HG03575 (cell line): ENCODE data around the gene MYLK.

ENCODE experiments used
- ATAC-seq: cut with Tn5 transposase; IDR thresholded peaks from one replicate; pipeline ENCODE4 v1.9.1; 2021; ENCODE audit not compliant: unreplicated experiment, insufficient number of reproducible peaks, low FRiP score; ENCODE audit errors: extremely low read depth

The MYLK gene

DNA sequence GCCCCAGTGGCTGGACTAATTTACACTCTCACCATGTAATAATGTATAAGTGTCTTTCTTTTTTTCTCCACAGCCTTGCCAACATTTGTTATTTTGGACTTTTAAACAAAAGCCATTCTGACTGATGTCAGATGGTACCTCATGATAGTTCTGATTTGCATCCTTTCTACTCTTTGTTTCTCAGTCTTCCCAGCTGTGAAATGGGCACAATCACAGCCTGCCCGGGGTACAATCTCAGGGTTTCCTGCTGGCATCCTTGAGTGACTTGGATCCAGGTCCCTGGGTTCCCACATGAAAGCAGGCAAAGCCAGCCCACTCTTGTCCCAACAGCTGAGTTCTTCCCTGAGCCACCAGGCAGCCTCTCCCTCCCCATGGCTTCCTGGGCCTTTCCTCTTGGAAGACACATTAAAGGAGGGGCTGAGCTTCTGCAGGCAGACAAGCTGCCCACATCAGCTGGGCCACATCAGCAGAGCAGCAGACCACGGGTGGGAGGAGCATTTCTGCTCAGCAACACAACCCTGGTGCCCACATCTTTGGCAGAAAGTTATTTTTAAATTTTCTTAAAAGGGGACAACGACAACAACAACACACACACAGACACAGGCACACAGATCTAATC lies 82.0 kb downstream of the MYLK start:
- no peak for ATAC-seq

GRCh38 chr3:123801474-123801873 lies 82.7 kb downstream of the MYLK start:
- no peak for ATAC-seq

DNA sequence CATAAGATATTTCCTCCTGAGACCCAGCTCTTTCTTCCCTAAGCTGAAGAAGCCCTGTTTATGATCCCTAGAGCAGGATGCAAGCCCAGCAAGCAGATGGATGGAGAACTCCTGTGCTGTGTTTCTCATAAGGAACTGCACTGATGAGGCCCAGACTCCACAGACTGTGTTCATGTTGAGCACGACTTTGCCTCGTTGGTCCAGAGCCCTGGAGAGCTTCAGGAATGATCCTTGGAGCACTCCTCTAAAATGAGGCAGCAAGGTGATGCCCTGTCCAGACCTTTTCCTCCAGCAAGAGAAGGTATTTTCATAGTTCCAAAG lies 83.8 kb downstream of the MYLK start:
- no peak for ATAC-seq

- no peak for ATAC-seq
Measured at GRCh38 chr3:123799544-123800361, 84.4 kb downstream of the MYLK start.

DNA sequence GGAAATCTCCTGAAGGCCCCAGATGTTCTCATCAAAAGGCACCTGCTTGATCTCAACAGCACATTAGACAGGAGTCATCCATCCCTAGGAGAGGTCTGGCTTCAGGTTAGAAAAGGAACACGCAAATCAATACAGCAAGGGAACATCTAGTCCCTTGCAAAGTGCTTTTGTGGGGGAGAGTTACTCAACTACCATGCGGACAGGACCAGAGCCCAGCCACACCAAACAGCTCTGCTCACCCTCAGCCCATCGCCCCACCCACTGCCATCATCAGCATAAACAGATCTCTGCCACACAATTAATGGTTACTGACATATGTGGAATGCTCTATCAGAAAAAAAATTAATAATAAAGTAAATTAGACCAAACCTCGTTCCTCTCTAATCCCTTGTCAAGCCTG lies 85.6 kb downstream of the MYLK start:
- no peak for ATAC-seq

DNA sequence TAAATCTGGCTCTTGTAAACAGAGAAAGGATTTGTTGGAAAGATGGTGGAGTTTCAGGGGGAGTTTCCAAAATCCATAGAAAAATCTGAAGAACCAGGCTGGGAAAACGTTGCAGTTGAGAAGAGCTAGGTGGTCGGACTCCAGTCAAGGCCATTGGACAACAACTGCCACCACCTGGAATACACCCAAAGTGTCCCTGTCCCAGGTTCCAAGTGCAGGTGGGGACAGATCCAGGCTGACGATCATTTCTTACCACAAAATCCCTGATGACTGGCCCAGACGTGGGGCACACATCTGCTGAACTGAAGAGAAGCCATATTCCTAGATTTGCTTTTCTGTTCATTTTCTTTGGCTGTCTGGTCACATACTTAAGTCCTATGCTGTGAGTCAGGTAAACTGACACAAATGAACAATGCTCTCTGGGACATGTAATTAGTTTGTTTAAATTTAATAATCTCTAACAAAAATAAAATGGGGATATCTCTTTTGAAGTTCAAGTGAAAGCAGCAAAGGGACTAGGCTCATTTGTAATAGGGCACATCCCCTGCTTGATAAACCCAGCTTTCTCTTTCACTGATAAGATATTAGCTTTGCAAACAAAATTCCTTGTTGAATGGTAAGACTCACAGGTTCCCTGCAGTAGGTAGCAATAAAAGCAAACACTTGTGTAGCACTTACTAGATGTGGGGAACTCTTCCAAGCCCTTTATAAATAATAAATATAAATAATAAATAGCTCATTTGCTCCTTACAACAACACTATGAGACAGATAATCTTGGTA lies 88.5 kb downstream of the MYLK start:
- ATAC-seq: no peak

DNA sequence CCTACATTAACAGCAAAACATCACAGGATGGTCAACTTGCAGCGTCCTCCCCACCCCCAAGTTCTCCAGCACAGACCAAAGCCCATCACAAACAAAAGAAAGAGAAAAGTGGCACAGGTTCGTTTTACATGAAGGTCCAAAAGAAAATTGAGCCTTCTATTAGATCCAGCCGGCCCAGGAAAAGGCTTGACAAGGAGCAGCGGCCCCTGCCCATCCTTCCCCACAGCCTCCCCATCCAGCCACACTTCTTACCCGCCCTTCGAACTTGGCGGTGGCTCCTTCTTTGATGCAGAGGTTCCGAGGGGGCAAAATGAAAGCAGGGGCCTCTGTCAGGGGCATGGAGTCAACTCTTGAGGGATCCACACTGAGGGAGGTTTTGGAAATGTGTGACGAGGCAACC lies 90.7 kb downstream of the MYLK start:
- no peak for ATAC-seq

DNA sequence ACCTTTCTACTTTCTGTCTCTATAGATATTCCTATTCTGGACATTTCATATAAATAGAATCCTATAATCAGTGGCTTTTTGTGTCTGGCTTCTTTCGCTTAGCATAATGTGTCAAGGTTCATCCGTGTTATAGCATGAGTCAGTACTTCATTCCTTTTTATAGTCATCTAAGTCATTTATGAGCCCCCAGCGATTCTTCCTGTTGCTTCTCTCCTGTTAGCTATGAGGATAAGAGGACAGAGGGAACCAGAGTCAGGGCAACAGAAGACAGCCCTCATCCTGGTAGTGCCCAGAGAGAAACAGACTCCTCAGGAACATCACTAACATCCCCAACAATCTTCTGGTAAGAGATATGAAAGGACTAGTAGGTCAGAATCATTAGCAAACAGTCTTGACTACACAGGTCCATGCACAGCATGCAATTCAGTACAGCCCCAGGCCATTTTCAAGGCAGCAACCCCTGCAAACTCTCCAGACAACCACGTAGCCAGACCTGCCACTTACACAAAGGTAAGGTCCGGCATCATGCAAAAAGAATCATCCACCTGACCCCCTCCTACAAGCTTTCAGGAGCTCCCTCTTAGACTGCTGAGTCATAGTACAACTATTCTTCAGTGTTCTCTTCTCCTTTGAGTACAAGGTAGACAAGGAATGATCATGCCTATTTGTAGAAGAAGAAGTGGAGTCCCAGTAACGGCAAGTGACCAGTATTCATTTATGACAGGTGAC lies 91.5 kb downstream of the MYLK start:
- ATAC-seq: no peak

- no peak for ATAC-seq
Measured at GRCh38 chr3:123791898-123792297, 92.2 kb downstream of the MYLK start.

GRCh38 chr3:123791417-123791816 lies 92.7 kb downstream of the MYLK start:
- ATAC-seq: no peak

DNA sequence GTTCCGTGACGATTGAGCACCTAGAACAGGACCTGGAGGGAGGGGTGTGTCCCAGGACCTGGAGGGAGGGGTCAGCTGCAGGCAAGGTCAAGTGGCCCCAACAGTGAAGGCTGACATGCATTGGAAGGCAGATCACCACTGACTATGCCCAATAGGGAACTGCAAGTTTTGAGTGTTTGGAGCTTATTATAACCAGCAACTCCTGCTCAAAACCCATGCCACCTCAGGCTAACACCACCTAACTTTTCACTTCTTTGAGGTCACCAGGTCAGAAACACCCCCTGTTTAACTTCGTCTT lies 93.1 kb downstream of the MYLK start:
- no peak for ATAC-seq

DNA sequence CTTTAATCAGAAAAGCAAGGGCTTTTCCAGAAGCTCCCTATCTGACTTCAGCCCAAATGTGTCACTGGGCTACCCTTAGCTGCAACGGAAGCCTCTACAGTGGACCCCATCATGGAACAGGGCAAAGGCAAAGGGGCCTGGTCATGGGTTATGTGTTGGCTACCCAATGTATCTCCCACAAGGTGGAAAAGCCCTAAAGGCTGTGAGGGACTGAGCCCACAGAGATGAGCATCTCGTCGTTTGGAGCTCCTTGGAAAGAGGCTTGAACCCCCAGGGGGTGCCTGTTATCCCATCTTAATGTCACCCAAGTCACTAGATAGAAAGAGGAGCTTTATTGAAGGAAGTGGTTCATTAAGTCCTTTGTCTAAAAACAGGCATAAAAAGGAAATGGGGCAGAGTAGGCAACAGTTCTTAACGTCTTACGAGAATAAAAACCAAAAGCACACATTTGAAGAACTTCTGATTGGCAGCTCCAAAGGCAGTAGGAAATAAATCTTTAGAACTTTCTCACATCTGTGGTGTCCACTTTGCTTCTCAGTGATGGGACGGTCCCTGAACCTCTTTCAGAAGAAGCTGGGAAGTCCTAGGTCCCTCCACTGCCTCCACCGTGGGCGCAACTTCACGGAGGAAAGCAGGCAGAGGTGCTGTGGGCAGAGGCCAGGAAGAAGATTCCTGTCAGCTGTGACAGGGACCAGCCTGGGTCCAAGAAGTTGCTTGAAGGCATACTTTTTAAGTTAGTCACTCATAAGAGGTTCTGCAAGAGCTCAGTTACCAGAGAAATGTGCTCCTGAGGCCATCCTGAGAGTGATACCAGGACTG lies 93.7 kb downstream of the MYLK start:
- no peak for ATAC-seq

DNA sequence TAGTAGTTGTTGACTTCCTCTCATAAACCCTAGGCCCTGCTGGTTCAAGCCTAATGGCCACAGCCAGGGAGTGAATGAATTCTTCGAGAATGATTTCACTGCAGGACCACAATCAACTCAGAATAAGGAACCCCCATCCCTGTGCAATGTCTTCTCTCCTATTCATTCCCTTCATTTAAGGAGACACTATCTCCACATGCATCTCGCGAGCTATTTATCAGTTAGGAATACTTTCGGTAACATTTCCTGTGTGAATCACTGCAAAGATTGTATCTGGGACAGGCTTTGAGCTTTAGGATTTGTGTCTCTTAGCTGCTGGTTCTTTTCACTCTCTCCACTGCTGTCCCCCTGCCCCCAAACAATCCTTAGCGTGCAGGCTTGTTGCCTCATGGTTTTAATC lies 94.4 kb downstream of the MYLK start:
- no peak for ATAC-seq

DNA sequence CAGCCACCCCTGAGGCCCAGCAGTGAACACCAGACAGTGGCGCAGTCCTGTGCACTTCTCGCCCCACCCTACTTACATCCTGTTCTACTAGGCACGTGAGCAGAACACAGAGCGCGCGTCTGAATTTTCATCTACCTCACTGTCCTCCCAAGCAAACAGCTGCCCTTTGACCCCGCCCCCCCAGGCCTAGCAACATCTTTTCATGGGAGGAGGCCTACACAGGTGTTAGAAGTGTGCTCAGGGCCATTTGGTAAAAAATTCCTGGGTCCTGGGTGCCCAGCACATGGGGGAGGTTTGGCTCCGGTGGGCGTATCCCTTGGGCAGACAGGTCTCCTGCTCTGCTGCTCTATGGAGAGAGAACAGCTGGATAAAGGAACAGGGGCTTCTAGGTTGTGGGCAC lies 95.0 kb downstream of the MYLK start:
- ATAC-seq: no peak

DNA sequence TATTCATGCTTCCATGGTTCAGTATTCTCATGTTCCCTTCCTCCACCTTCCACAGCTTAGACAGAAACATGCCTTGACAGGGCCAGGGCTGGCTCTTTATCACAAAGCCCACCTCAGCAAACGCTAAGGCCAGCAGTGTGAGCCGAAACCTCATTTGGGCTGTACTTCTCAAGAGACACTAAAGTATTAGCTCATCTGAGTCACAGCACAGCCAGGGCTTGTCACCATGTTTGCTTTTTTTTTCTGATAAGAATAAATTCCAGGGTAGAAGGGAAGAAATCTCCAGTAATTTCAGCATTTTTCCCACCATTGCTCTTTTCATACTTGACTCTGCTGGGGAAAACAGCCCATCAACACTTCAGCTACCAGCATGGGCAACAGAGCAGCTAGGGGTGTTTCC lies 95.4 kb downstream of the MYLK start:
- ATAC-seq: no peak

- ATAC-seq: no peak
Measured at GRCh38 chr3:123787133-123787532, 97.0 kb downstream of the MYLK start.

DNA sequence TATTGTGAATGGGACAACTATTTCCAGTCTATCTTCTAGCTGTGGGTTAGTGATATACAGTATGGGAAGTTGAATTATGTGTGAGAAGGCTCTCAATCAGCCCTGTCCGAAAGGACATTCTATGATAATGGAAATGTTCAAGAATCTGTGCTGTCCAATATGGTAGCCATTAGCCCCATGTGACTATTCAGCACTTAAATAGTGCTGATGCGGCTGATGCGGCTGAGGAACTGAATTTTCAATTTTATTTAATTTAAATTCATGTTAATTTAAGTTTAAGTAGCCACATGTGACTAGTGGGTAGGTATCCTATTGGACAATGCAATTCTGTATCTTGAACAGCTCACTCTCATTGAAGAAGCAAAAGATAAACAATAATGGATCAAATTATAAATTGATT lies 98.5 kb downstream of the MYLK start:
- ATAC-seq: no peak

DNA sequence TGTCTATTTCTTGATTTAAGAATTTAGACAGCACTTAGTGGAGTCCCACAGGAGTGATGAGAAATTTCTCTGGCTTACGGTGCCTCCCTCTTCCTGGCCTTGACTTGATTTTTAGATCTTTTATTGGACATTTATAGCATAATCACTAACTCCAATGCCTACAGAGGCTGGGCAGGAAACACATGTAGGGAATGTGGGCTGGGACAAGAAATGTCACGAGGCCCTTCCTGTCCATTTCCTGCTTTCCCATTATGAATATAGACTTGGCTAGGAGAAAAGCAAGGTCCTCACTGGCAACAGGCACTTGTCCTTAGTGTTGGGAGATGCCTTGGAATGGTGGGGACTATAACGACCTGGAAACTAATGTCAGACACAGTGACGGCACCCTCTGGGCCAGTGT lies 100.3 kb downstream of the MYLK start:
- ATAC-seq: no peak

GRCh38 chr3:123783050-123783689 lies 101.0 kb downstream of the MYLK start:
- no peak for ATAC-seq
